ENCODE measurements around the gene STK11IP.

DNA sequence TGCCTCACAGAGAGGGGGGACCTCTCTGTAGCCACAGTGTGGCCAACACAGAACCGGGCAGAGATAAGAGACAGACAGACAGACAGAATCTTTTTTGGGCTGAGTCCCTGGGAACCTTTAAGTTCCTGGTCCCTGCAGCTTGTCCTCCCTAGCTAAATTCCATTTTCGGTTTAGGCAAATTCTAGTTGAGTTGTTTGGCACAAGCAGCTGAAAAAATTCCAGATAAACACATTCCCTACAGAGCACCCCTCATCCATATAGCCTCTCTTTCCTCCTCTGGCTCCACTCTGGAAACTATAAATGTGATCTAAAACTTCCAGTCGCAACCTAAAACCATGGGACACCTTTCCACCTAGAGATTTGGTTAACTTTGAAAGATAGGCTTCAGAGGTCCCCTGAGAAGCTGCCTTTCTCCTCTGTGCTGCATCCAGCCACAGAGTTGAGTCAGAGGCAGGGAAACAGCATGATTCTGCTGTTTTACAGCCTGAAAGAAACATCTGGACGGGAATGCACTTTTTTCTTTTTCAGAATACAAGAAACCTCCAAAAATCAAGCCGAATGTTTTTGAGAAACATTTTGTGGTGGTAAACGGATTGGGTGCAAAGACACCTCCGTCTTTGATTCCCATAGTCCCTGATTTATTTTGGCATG, 60.7 kb downstream of the STK11IP start:
- TF ChIP-seq, protein P1, sequence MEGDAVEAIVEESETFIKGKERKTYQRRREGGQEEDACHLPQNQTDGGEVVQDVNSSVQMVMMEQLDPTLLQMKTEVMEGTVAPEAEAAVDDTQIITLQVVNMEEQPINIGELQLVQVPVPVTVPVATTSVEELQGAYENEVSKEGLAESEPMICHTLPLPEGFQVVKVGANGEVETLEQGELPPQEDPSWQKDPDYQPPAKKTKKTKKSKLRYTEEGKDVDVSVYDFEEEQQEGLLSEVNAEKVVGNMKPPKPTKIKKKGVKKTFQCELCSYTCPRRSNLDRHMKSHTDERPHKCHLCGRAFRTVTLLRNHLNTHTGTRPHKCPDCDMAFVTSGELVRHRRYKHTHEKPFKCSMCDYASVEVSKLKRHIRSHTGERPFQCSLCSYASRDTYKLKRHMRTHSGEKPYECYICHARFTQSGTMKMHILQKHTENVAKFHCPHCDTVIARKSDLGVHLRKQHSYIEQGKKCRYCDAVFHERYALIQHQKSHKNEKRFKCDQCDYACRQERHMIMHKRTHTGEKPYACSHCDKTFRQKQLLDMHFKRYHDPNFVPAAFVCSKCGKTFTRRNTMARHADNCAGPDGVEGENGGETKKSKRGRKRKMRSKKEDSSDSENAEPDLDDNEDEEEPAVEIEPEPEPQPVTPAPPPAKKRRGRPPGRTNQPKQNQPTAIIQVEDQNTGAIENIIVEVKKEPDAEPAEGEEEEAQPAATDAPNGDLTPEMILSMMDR (IDR thresholded peaks at IDR 0.05) = no peak
- no peak for TF ChIP-seq EZH2 (IDR thresholded peaks at IDR 0.05; ENCODE audit: borderline replicate concordance, insufficient read depth, low read depth, low read length, poor library complexity, severe bottlenecking)
